ENCODE measurements around the gene ADSL.

- TF ChIP-seq CTCF (IDR thresholded peaks at IDR 0.05; ENCODE audit: low read length) (no peak), EZH2 (optimal IDR thresholded peaks at IDR 0.05; ENCODE audit: low read depth, low read length) (no peak), EZH2phosphoT487 (IDR thresholded peaks at IDR 0.05; ENCODE audit: low read length) (no peak)
Observed at GRCh38 chr22:40363059-40363458, 16.8 kb downstream of the ADSL start.
